ENCODE results near the gene DCC. TPM values are rescaled to one million over a fixed set of nuclear protein-coding genes. Genes with fewer than 3 reads are reported as not detected.

The DCC gene
- total and polyA plus RNA-seq, 2 donors (not counting 1 experiment from before 2014, with no cell fraction given) = 0.14 TPM; not detected in 1

- H3K27ac ChIP-seq (ENCODE audit: insufficient read depth, low read length) = no peak overlapping the region
- no peaks in the 10 kb centered on the region for H3K36me3 ChIP-seq (ENCODE audit: control insufficient read depth, insufficient read depth, low read length)
- H3K79me2 ChIP-seq (ENCODE audit: control insufficient read depth, insufficient read depth, low read length) = no peaks in the 10 kb centered on the region
- H3K9me3 ChIP-seq (ENCODE audit: control insufficient read depth, insufficient read depth, low read depth, low read length) = no peaks in the 10 kb centered on the region
- H4K20me1 ChIP-seq (ENCODE audit: control insufficient read depth, extremely low read depth, insufficient read depth, low read length) = no peaks in the 10 kb centered on the region
- DNase-seq (ENCODE audit: low read depth in 2 of 2) = peak in 1 of 2 donors; percentile 73
- no peak overlapping the region for H3K4me2 ChIP-seq (ENCODE audit: extremely low read depth, insufficient read depth, low read length)
- no peak overlapping the region for H3K4me3 ChIP-seq (replicated peaks in 1 of 4; ENCODE audit: control extremely low read depth in 1 of 4, insufficient read depth in 1 of 4, low read depth in 3 of 4, low read length in 4 of 4)
- no peak overlapping the region for H2AFZ ChIP-seq (ENCODE audit: low read length)
- H3K27me3 ChIP-seq (ENCODE audit: control insufficient read depth, insufficient read depth, low read length) = no peaks in the 10 kb centered on the region
- no peak overlapping the region for H3K9ac ChIP-seq (ENCODE audit: insufficient read depth, low read length)
- TF ChIP-seq EZH2 (IDR thresholded peaks at IDR 0.05; ENCODE audit: low read length, missing control alignments) = no peak
- no peak for TF ChIP-seq CTCF (conservative IDR thresholded peaks at IDR 0.05 in 1 of 2, IDR thresholded peaks at IDR 0.05 in 1 of 2; ENCODE audit: low read depth in 1 of 2, low read length in 2 of 2)
- H3K4me1 ChIP-seq (ENCODE audit: control insufficient read depth, extremely low read depth, insufficient read depth, low read length) = no peaks in the 10 kb centered on the region
Measured at GRCh38 chr18:52312346-52312745, 27.7 kb upstream of the DCC start.

- Histone ChIP-seq H3K79me2 (ENCODE audit: control insufficient read depth, insufficient read depth, low read length) (no peaks in the 10 kb centered on the region), H3K36me3 (ENCODE audit: control insufficient read depth, insufficient read depth, low read length) (no peaks in the 10 kb centered on the region), H2AFZ (ENCODE audit: low read length) (no peak overlapping the region), H3K4me2 (ENCODE audit: extremely low read depth, insufficient read depth, low read length) (no peak overlapping the region), H4K20me1 (ENCODE audit: control insufficient read depth, extremely low read depth, insufficient read depth, low read length) (no peaks in the 10 kb centered on the region), H3K27ac (ENCODE audit: insufficient read depth, low read length) (no peak overlapping the region), H3K9ac (ENCODE audit: insufficient read depth, low read length) (no peak overlapping the region), H3K9me3 (ENCODE audit: control insufficient read depth, insufficient read depth, low read depth, low read length) (no peaks in the 10 kb centered on the region), H3K4me1 (ENCODE audit: control insufficient read depth, extremely low read depth, insufficient read depth, low read length) (no peaks in the 10 kb centered on the region), H3K27me3 (ENCODE audit: control insufficient read depth, insufficient read depth, low read length) (no peaks in the 10 kb centered on the region), H3K4me3 (replicated peaks in 1 of 4; ENCODE audit: control extremely low read depth in 1 of 4, insufficient read depth in 1 of 4, low read depth in 3 of 4, low read length in 4 of 4) (no peak overlapping the region)
- TF ChIP-seq EZH2 (IDR thresholded peaks at IDR 0.05; ENCODE audit: low read length, missing control alignments) (no peak), CTCF (conservative IDR thresholded peaks at IDR 0.05 in 1 of 2, IDR thresholded peaks at IDR 0.05 in 1 of 2; ENCODE audit: low read depth in 1 of 2, low read length in 2 of 2) (no peak)
- peak in 1 of 2 donors; percentile 65 for DNase-seq (ENCODE audit: low read depth in 2 of 2)
Measured at GRCh38 chr18:52313213-52313612, 26.8 kb upstream of the DCC start.

- Histone ChIP-seq H3K4me2 (ENCODE audit: extremely low read depth, insufficient read depth, low read length) (no peak overlapping the region), H3K27ac (ENCODE audit: insufficient read depth, low read length) (no peak overlapping the region), H3K27me3 (ENCODE audit: control insufficient read depth, insufficient read depth, low read length) (no peaks in the 10 kb centered on the region), H4K20me1 (ENCODE audit: control insufficient read depth, extremely low read depth, insufficient read depth, low read length) (no peaks in the 10 kb centered on the region), H3K4me1 (ENCODE audit: control insufficient read depth, extremely low read depth, insufficient read depth, low read length) (no peaks in the 10 kb centered on the region), H3K4me3 (replicated peaks in 1 of 4; ENCODE audit: control extremely low read depth in 1 of 4, insufficient read depth in 1 of 4, low read depth in 3 of 4, low read length in 4 of 4) (no peak overlapping the region), H3K36me3 (ENCODE audit: control insufficient read depth, insufficient read depth, low read length) (no peaks in the 10 kb centered on the region), H3K79me2 (ENCODE audit: control insufficient read depth, insufficient read depth, low read length) (no peaks in the 10 kb centered on the region), H3K9ac (ENCODE audit: insufficient read depth, low read length) (no peak overlapping the region), H3K9me3 (ENCODE audit: control insufficient read depth, insufficient read depth, low read depth, low read length) (no peaks in the 10 kb centered on the region), H2AFZ (ENCODE audit: low read length) (no peak overlapping the region)
- no peak for DNase-seq (ENCODE audit: low read depth in 2 of 2)
- TF ChIP-seq CTCF (conservative IDR thresholded peaks at IDR 0.05 in 1 of 2, IDR thresholded peaks at IDR 0.05 in 1 of 2; ENCODE audit: low read depth in 1 of 2, low read length in 2 of 2) (no peak), EZH2 (IDR thresholded peaks at IDR 0.05; ENCODE audit: low read length, missing control alignments) (no peak)
Measured at GRCh38 chr18:52319424-52319983, 20.5 kb upstream of the DCC start.

All from fibroblast of lung (primary cell).